ENCODE measurements around the gene C19orf85.

C19orf85 gene

GRCh38 chr19:55489711-55490477 is 25.3 kb upstream of the C19orf85 start:
- no peak for DNase-seq (ENCODE audit: low read depth in 2 of 3, low spot score in 1 of 3)

GRCh38 chr19:55488986-55489710 is 24.6 kb upstream of the C19orf85 start:
- no peak for DNase-seq (ENCODE audit: low read depth in 2 of 3, low spot score in 1 of 3)

- no peak for DNase-seq (ENCODE audit: low read depth in 2 of 3, low spot score in 1 of 3)
Measured at GRCh38 chr19:55487924-55488687, 23.6 kb upstream of the C19orf85 start, which contains the start of gene SSC5D. SSC5D (plus strand) TSS chr19:55488436; CDS start chr19:55488590, 154 bp downstream.

GRCh38 chr19:55486971-55487923 is 22.7 kb upstream of the C19orf85 start:
- DNase-seq (ENCODE audit: low read depth in 2 of 3, low spot score in 1 of 3) = peak; percentile 44 to 65 (median 54)

GRCh38 chr19:55486043-55486970 is 21.8 kb upstream of the C19orf85 start:
- no peak for DNase-seq (ENCODE audit: low read depth in 2 of 3, low spot score in 1 of 3)

GRCh38 chr19:55485439-55486011 is 21.0 kb upstream of the C19orf85 start:
- no peak for DNase-seq (ENCODE audit: low read depth in 2 of 3, low spot score in 1 of 3)

- peak; percentile 21 to 64 (median 52) for DNase-seq (ENCODE audit: low read depth in 2 of 3, low spot score in 1 of 3)
Measured at GRCh38 chr19:55484593-55485438, 20.3 kb upstream of the C19orf85 start, which contains the start of gene NAT14. NAT14 (plus strand) TSS chr19:55485188; CDS start chr19:55485709, 521 bp downstream.

- no peak for DNase-seq (ENCODE audit: low read depth in 2 of 3, low spot score in 1 of 3)
Measured at GRCh38 chr19:55483706-55484592, 19.4 kb upstream of the C19orf85 start.

- no peak for DNase-seq (ENCODE audit: low read depth in 2 of 3, low spot score in 1 of 3)
Measured at GRCh38 chr19:55482967-55483705, 18.6 kb upstream of the C19orf85 start.

GRCh38 chr19:55482156-55482961 is 17.8 kb upstream of the C19orf85 start:
- no peak for DNase-seq (ENCODE audit: low read depth in 2 of 3, low spot score in 1 of 3)

GRCh38 chr19:55481794-55482155 is 17.2 kb upstream of the C19orf85 start:
- no peak for DNase-seq (ENCODE audit: low read depth in 2 of 3, low spot score in 1 of 3)

GRCh38 chr19:55481148-55481793 is 16.7 kb upstream of the C19orf85 start:
- no peak for DNase-seq (ENCODE audit: low read depth in 2 of 3, low spot score in 1 of 3)

- no peak for DNase-seq (ENCODE audit: low read depth in 2 of 3, low spot score in 1 of 3)
Measured at GRCh38 chr19:55479451-55480230, 15.1 kb upstream of the C19orf85 start.

- no peak for DNase-seq (ENCODE audit: low read depth in 2 of 3, low spot score in 1 of 3)
Measured at GRCh38 chr19:55479045-55479444, 14.5 kb upstream of the C19orf85 start.

All from stimulated activated CD4-positive, alpha-beta T cell treated with anti-CD3 and anti-CD28 coated beads, Interleukin-12 subunit alpha, Interleukin-12 subunit beta, amount 100 ng/mL, for 48 hours (primary cell).